ENCODE measurements around the gene LRRC8D.

Gene LRRC8D

GRCh38 chr1:89942825-89943658 is 122.2 kb downstream of the LRRC8D start:
- no peak for DNase-seq

GRCh38 chr1:89943846-89944781 is 123.3 kb downstream of the LRRC8D start:
- no peak for DNase-seq

- DNase-seq: no peak
Measured at GRCh38 chr1:89945852-89946476, 125.1 kb downstream of the LRRC8D start.

GRCh38 chr1:89946532-89946931 is 125.7 kb downstream of the LRRC8D start:
- no peak for DNase-seq

- DNase-seq: no peak
Measured at GRCh38 chr1:89948722-89949345, 128.0 kb downstream of the LRRC8D start.

GRCh38 chr1:89949991-89950624 is 129.3 kb downstream of the LRRC8D start:
- no peak for DNase-seq

- no peak for DNase-seq
Measured at GRCh38 chr1:89950703-89951102, 129.9 kb downstream of the LRRC8D start.

- DNase-seq: no peak
Measured at GRCh38 chr1:89951766-89952604, 131.2 kb downstream of the LRRC8D start.

GRCh38 chr1:89952605-89953130 is 131.8 kb downstream of the LRRC8D start:
- DNase-seq: no peak

- no peak for DNase-seq
Measured at GRCh38 chr1:89953131-89953626, 132.3 kb downstream of the LRRC8D start.

- DNase-seq: no peak
Measured at GRCh38 chr1:89953929-89954328, 133.1 kb downstream of the LRRC8D start.

- no peak for DNase-seq
Measured at GRCh38 chr1:89954401-89954800, 133.6 kb downstream of the LRRC8D start.

GRCh38 chr1:89955311-89956205 is 134.7 kb downstream of the LRRC8D start:
- no peak for DNase-seq

- no peak for DNase-seq
Measured at GRCh38 chr1:89957107-89957506, 136.3 kb downstream of the LRRC8D start.

- DNase-seq: no peak
Measured at GRCh38 chr1:89958851-89959654, 138.2 kb downstream of the LRRC8D start.

- no peak for DNase-seq
Measured at GRCh38 chr1:89959719-89960118, 138.9 kb downstream of the LRRC8D start.

- no peak for DNase-seq
Measured at GRCh38 chr1:89962024-89962741, 141.4 kb downstream of the LRRC8D start.

- DNase-seq: no peak
Measured at GRCh38 chr1:89962742-89963075, 141.9 kb downstream of the LRRC8D start.

All from T-helper 9 cell (primary cell).